ENCODE data around the gene FOXP4. TPM values are rescaled to one million over a fixed set of nuclear protein-coding genes. Genes with fewer than 3 reads are reported as not detected.

Gene FOXP4
- total and polyA plus RNA-seq, 2 of the 13 experiments (the other 11 are each of a cell fraction or from before 2014, with no cell fraction given) = 11.0 to 12.4 TPM

DNA sequence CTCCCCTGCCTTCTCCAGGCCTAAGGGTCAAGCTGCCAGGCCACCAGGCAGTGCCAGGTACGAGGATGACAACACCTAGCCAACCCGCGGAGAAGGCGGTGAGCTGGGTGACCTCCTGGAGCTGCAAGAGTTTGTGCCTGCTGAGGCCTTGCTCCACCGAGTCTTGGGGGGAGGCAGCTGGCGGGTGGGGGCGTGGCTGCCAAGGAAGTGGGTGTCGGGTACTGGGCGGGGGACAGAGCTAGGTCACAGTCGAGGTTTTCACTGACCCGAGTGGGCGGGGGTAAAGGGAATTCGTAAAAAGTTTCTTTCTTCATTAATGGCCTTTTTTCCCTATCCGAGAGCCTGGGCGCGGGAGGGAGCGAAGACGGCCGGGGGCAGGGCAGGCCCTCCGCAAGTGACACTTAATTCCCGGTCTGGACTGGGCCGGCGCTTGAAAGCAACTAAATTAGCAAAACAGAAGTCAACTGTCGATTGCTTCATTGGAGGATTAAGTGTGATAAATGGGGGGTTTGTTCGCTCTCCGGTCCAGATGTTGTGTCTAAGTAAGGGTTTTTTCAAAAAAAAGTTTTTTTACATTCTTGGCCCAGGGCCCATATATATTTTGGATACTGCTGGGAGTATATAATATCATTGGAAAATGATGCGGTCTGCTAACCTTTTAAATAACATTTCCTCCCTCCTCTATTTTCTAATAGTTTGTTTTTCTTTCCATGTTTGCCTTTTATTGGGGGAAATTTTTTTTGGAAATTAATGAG is 43.1 kb upstream of the FOXP4 start (continued):
- TF ChIP-seq RELA (CRISPR knock-in tag; IDR thresholded peaks at IDR 0.05) (0 out of 2 replicates have a peak, but pooled peaks have one; percentile 29), SKI (IDR thresholded peaks at IDR 0.05; ENCODE audit: partially characterized antibody) (no peak), MIER3 (CRISPR knock-in tag; IDR thresholded peaks at IDR 0.05; ENCODE audit: borderline replicate concordance) (no peak), ZNF619 (CRISPR knock-in tag; IDR thresholded peaks at IDR 0.05) (no peak), CBX2 (IDR thresholded peaks at IDR 0.05; ENCODE audit: low read depth, low read length) (no peak; the same call in 1 of the 2 replicates), CBX2 (CRISPR knock-in tag; IDR thresholded peaks at IDR 0.05; ENCODE audit: low read depth) (no peak), ZSCAN22 (CRISPR knock-in tag; IDR thresholded peaks at IDR 0.05) (no peak), ZFP1 (CRISPR knock-in tag; IDR thresholded peaks at IDR 0.05) (no peak), NFATC3 (CRISPR knock-in tag; IDR thresholded peaks at IDR 0.05) (no peak), PRMT3 (CRISPR knock-in tag; IDR thresholded peaks at IDR 0.05; ENCODE audit: borderline replicate concordance, low read depth) (no peak), HNF4A (CRISPR knock-in tag; IDR thresholded peaks at IDR 0.05) (no peak), NBN (conservative IDR thresholded peaks at IDR 0.05) (no peak)
- TF ChIP-seq, protein P1, sequence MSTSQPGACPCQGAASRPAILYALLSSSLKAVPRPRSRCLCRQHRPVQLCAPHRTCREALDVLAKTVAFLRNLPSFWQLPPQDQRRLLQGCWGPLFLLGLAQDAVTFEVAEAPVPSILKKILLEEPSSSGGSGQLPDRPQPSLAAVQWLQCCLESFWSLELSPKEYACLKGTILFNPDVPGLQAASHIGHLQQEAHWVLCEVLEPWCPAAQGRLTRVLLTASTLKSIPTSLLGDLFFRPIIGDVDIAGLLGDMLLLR (CRISPR knock-in tag; IDR thresholded peaks at IDR 0.05) = no peak
- TF ChIP-seq, protein P2, sequence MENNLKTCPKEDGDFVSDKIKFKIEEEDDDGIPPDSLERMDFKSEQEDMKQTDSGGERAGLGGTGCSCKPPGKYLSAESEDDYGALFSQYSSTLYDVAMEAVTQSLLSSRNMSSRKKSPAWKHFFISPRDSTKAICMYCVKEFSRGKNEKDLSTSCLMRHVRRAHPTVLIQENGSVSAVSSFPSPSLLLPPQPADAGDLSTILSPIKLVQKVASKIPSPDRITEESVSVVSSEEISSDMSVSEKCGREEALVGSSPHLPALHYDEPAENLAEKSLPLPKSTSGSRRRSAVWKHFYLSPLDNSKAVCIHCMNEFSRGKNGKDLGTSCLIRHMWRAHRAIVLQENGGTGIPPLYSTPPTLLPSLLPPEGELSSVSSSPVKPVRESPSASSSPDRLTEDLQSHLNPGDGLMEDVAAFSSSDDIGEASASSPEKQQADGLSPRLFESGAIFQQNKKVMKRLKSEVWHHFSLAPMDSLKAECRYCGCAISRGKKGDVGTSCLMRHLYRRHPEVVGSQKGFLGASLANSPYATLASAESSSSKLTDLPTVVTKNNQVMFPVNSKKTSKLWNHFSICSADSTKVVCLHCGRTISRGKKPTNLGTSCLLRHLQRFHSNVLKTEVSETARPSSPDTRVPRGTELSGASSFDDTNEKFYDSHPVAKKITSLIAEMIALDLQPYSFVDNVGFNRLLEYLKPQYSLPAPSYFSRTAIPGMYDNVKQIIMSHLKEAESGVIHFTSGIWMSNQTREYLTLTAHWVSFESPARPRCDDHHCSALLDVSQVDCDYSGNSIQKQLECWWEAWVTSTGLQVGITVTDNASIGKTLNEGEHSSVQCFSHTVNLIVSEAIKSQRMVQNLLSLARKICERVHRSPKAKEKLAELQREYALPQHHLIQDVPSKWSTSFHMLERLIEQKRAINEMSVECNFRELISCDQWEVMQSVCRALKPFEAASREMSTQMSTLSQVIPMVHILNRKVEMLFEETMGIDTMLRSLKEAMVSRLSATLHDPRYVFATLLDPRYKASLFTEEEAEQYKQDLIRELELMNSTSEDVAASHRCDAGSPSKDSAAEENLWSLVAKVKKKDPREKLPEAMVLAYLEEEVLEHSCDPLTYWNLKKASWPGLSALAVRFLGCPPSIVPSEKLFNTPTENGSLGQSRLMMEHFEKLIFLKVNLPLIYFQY (CRISPR knock-in tag; IDR thresholded peaks at IDR 0.05; ENCODE audit: borderline replicate concordance) = peak; percentile 9; the same call in 1 of the 2 replicates
- TF ChIP-seq, protein P3, sequence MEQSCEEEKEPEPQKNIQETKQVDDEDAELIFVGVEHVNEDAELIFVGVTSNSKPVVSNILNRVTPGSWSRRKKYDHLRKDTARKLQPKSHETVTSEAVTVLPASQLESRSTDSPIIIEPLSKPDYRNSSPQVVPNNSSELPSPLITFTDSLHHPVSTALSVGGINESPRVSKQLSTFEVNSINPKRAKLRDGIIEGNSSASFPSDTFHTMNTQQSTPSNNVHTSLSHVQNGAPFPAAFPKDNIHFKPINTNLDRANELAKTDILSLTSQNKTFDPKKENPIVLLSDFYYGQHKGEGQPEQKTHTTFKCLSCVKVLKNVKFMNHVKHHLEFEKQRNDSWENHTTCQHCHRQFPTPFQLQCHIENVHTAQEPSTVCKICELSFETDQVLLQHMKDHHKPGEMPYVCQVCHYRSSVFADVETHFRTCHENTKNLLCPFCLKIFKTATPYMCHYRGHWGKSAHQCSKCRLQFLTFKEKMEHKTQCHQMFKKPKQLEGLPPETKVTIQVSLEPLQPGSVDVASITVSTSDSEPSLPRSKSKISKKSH (CRISPR knock-in tag; IDR thresholded peaks at IDR 0.05; ENCODE audit: borderline replicate concordance) = 0 out of 2 replicates have a peak, but pooled peaks have one; percentile 73

Data from HepG2 (cell line).